ENCODE measurements around the gene FOXD3.

DNA sequence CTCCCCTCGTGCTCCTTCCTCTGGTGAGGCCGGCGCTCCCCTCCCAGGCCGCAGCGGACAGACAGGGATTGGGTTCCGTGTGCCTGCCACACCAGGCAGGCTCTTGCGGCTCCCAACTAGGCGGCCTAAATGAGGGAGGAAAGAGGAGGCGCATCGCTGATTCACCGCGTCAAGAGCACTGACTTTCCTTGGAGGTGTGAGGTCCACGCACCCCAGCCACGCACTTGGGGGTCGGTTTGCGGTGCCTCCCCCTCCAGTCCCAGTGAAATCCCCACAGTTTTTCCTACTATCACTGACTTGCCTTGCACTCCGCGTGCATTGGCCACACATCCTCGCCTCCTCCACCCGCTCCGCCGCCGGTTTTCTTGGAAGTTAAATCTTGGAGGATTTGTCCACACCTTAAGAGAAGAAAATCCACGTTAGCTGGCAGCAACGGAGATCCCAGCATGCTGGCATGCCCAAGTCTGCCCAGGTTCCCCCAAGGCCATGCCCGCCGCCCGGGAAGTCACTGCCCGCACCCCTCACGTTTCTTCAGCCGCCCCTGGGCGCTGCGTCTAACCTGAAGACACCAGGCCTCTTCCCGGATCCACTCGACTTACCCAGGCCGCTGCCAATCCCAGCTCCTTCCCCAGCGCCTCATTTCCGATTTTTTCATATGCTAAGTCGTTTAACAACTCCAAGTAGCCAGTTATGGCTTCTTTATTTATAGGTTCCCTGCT is 1.1 kb upstream of the FOXD3 start:
- TF ChIP-seq, protein P1, sequence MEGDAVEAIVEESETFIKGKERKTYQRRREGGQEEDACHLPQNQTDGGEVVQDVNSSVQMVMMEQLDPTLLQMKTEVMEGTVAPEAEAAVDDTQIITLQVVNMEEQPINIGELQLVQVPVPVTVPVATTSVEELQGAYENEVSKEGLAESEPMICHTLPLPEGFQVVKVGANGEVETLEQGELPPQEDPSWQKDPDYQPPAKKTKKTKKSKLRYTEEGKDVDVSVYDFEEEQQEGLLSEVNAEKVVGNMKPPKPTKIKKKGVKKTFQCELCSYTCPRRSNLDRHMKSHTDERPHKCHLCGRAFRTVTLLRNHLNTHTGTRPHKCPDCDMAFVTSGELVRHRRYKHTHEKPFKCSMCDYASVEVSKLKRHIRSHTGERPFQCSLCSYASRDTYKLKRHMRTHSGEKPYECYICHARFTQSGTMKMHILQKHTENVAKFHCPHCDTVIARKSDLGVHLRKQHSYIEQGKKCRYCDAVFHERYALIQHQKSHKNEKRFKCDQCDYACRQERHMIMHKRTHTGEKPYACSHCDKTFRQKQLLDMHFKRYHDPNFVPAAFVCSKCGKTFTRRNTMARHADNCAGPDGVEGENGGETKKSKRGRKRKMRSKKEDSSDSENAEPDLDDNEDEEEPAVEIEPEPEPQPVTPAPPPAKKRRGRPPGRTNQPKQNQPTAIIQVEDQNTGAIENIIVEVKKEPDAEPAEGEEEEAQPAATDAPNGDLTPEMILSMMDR (IDR thresholded peaks at IDR 0.05; ENCODE audit: low read depth, low read length) = no peak
- TF ChIP-seq POLR2A (IDR thresholded peaks at IDR 0.05; ENCODE audit: extremely low read depth, insufficient read length) = no peak
